Spleen (tissue), 11 donors: ENCODE results near the gene POLR2B. TPM values are rescaled to one million over a fixed set of nuclear protein-coding genes. Genes with fewer than 3 reads are reported as not detected.

Experiments
- DNase-seq: peaks from one replicate; pipeline ENCODE4 v3.0.0-alpha.2; 2020
- H3K27ac ChIP-seq, 8 donors: fragments of 200-600 bp; sonication (generic) in 7 of 8; 1 replicate in 4 of 8; 2 replicates in 4 of 8; pipeline versions ENCODE4 v1.5.0 to v1.8.0; 2016 to 2021; ENCODE audit warnings: inconsistent platforms in 4 of 8, mild to moderate bottlenecking in 4 of 8, moderate library complexity in 1 of 8
- H3K27me3 ChIP-seq, 7 donors: fragments of 200-600 bp; sonication (generic) in 6 of 7; replicated peaks in 1 of 7; 1 replicate in 4 of 7; 2 replicates in 3 of 7; pipeline versions ENCODE4 v1.5.0 to v1.8.0; 2016 to 2021; ENCODE audit warnings: inconsistent platforms in 3 of 7, mild to moderate bottlenecking in 1 of 7
- H3K36me3 ChIP-seq, 6 donors: fragments of 200-600 bp; sonication (generic) in 5 of 6; 1 replicate in 4 of 6; 2 replicates in 2 of 6; pipeline versions ENCODE4 v1.5.0 to v1.8.0; 2016 to 2021; ENCODE audit warnings: inconsistent platforms in 2 of 6
- H3K4me1 ChIP-seq, 6 donors: fragments of 200-600 bp; sonication (generic) in 5 of 6; 1 replicate in 3 of 6; 2 replicates in 3 of 6; pipeline versions ENCODE4 v1.5.0 to v1.8.0; 2016 to 2021; ENCODE audit warnings: inconsistent platforms in 3 of 6
- H3K4me3 ChIP-seq, 8 donors: fragments of 200-600 bp; sonication (generic) in 7 of 8; 1 replicate in 4 of 8; 2 replicates in 4 of 8; pipeline versions ENCODE4 v1.5.0 to v1.8.0; 2016 to 2021; ENCODE audit warnings: inconsistent platforms in 4 of 8, mild to moderate bottlenecking in 4 of 8, moderate library complexity in 2 of 8
- H3K9me3 ChIP-seq, 8 donors: fragments of 200-600 bp; sonication (generic) in 7 of 8; 1 replicate in 4 of 8; 2 replicates in 4 of 8; pipeline versions ENCODE4 v1.5.0 to v1.8.0; 2016 to 2021; ENCODE audit warnings: inconsistent platforms in 4 of 8
- POLR2A ChIP-seq, 3 donors: fragments of 450-650 bp; IDR thresholded peaks; one replicate each; pipeline ENCODE4 v1.5.1; 2017; ENCODE audit warnings: antibody characterized with exemption in 3 of 3, mild to moderate bottlenecking in 1 of 3
- POLR2AphosphoS5 ChIP-seq, 3 donors: sonication (generic); formaldehyde crosslinking; IDR thresholded peaks; one replicate each; pipeline ENCODE4 v1.5.1; 2017; ENCODE audit warnings: antibody characterized with exemption in 3 of 3
- WGBS, 5 donors: extraction: QIAGEN DNeasy Blood & Tissue Kit in 3 of 5; methylation state at CpG; one replicate each; pipeline versions ENCODE4 v1.1.5 to v1.1.7; 2013 to 2018; 5-methylcytosine and 5-hydroxymethylcytosine counted together
- intact Hi-C: fragments of 100-400 bp; cut with DNase I; formaldehyde crosslinking; loops from one replicate; pipeline ENCODE4 v1.15.0; 2023; ENCODE audit warnings: low total_unique reads
- polyA plus RNA-seq, 3 donors: library from polyadenylated mRNA; stranded (reverse); fragments of 200-250 nt; gene quantifications; one replicate each; pipeline ENCODE4 v1.2.1, GENCODE V29; 2013
- small RNA-seq, 4 donors: library from RNA; depleted of rRNA; stranded (forward); fragments of <200 nt; gene quantifications; one replicate each; pipeline ENCODE3, GENCODE V24; 2016
- total RNA-seq, 7 donors: library from RNA; depleted of rRNA in 3 of 7; stranded (reverse); fragments of >200 nt in 3 of 7; fragmentation: NEBNext Ultra II Directional in 4 of 7; extraction: Animal tissue kit (Norgen Biotek cat#: 25700) in 4 of 7; gene quantifications; one replicate each; pipeline versions ENCODE4 v1.1.0 to v1.2.1, GENCODE V29; 2016 to 2021
- TF ChIP-seq, protein P1 (sequence below), 11 experiments: fragments of 200-600 bp in 7 of 11; fragments of 450-650 bp in 4 of 11; sonication (generic) in 4 of 11; IDR thresholded peaks in 8 of 11; conservative IDR thresholded peaks in 3 of 11; 1 replicate in 7 of 11; 2 replicates in 4 of 11; pipeline versions ENCODE4 v1.4.0 to v1.8.0; 2016 to 2021; ENCODE audit warnings: antibody characterized with exemption in 11 of 11, inconsistent platforms in 4 of 11, mild to moderate bottlenecking in 1 of 11
- donor health status: healthy with polysubstance abuse.
- donor health status: DM: no; HTN: no; CAD: no; lungs with moderate emphysema.
- donor health status: DM: no; HTN: no; CAD: no.
- donor health status: Bipolar disorder and iron deficiency.
- donor health status: healthy.
- donor health status: DM: no; HTN: no; CAD: no.
- donor health status: DM: yes; HTN: yes; CAD: no.

Gene POLR2B
- total and polyA plus RNA-seq, 10 donors: 27.4 to 119 (median 94.4) TPM

DNA sequence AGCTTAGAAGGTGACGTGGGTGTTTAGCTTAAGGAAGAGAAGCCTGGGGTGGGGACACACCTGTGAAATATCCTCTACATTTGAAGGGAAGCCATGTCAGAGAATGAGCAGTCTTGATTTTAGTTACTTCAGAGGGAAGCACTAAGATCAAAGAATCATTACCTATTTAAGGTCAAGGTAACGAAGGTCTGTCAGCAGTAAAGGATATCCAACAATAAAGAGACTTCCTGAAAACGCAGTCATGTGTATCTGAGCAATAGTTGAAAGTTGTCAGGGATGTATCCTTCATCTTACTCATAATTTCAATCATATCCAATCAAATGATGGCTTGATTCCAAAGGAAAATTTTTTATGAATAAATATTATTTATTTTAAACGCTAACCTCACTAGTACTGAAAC, 98.0 kb downstream of the POLR2B start:
- no peak for DNase-seq
- intact Hi-C loops: no loop called here

GRCh38 chr4:57077550-57078343, 99.1 kb downstream of the POLR2B start:
- H3K27ac ChIP-seq: peak overlapping the region in 5 of 8 donors; percentile 17 to 55 (median 41)
- 77 to 88% (median 83%) methylated on average over 14 of the region's 14 CpGs for WGBS, 5 donors
- no peaks in the 10 kb centered on the region for H3K27me3 ChIP-seq
- intact Hi-C loops: no loop called here
- H3K4me3 ChIP-seq: no peak overlapping the region
- peaks cover 0 to 61% (median 29%) of the 10 kb centered on the region in 6 donors for H3K4me1 ChIP-seq
- TF ChIP-seq, protein P1, sequence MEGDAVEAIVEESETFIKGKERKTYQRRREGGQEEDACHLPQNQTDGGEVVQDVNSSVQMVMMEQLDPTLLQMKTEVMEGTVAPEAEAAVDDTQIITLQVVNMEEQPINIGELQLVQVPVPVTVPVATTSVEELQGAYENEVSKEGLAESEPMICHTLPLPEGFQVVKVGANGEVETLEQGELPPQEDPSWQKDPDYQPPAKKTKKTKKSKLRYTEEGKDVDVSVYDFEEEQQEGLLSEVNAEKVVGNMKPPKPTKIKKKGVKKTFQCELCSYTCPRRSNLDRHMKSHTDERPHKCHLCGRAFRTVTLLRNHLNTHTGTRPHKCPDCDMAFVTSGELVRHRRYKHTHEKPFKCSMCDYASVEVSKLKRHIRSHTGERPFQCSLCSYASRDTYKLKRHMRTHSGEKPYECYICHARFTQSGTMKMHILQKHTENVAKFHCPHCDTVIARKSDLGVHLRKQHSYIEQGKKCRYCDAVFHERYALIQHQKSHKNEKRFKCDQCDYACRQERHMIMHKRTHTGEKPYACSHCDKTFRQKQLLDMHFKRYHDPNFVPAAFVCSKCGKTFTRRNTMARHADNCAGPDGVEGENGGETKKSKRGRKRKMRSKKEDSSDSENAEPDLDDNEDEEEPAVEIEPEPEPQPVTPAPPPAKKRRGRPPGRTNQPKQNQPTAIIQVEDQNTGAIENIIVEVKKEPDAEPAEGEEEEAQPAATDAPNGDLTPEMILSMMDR (IDR thresholded peaks at IDR 0.05 in 8 of 11, conservative IDR thresholded peaks at IDR 0.05 in 3 of 11): no peak
- TF ChIP-seq POLR2AphosphoS5 (IDR thresholded peaks at IDR 0.05) (no peak), POLR2A (IDR thresholded peaks at IDR 0.05) (no peak)
- H3K9me3 ChIP-seq: no peaks in the 10 kb centered on the region
- DNase-seq: no peak
- peaks cover 0 to 6% (median 0%) of the 10 kb centered on the region in 6 donors for H3K36me3 ChIP-seq

More for the DNA sequence above, 98.0 kb downstream of the POLR2B start:
- TF ChIP-seq POLR2AphosphoS5 (IDR thresholded peaks at IDR 0.05) (no peak), POLR2A (IDR thresholded peaks at IDR 0.05) (no peak)
- TF ChIP-seq, protein P1 (IDR thresholded peaks at IDR 0.05 in 8 of 11, conservative IDR thresholded peaks at IDR 0.05 in 3 of 11): no peak
- H3K4me3 ChIP-seq: no peak overlapping the region
- peaks cover 0 to 6% (median 0%) of the 10 kb centered on the region in 6 donors for H3K36me3 ChIP-seq
- peak overlapping the region in 2 of 8 donors; percentile 22 to 28 for H3K27ac ChIP-seq
- 39 to 65% (median 49%) methylated on average over 4 of the region's 4 CpGs for WGBS, 5 donors
- no peaks in the 10 kb centered on the region for H3K27me3 ChIP-seq
- H3K4me1 ChIP-seq: peaks cover 0 to 52% (median 24%) of the 10 kb centered on the region in 6 donors
- no peaks in the 10 kb centered on the region for H3K9me3 ChIP-seq

DNA sequence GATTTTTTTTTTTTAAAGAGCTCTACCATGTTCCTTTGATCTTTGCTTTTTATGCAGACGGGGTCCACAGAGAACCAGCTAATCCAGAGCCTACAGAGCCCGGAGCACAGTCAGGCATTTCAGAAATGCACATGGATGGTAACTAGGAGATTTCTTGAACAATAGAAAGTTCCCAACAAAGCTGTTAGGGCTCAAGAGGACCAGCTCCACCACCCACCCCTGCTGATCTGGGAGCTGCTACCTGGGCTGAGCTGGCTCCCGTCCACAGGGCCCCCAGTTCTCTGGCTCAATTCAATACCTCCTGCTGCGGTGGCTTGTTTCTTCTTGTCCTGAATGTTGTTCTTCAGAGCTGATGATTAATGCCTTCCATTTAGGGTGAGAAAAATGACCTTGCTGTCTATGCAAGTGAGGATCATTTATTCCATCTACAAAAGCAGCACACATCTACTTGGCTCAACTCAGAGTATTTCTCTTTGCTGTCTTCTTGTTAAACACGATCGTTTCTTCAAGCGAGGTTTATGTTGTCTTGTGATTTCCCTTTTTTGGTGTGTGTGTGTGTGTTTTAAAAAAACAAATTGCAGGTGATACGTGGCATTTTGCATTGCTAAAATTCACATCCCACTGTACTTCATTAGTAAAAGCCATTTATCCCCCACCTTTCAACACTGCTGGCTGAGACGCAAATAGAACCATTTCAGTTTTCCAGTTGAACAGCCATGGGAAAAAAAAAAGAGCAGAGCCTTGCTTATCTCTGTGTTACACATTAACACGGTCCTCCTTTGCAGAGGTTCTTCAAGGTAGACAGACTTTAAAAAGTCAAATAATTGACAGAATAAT, 100.2 kb downstream of the POLR2B start:
- TF ChIP-seq POLR2AphosphoS5 (IDR thresholded peaks at IDR 0.05) (no peak), POLR2A (IDR thresholded peaks at IDR 0.05) (no peak)
- TF ChIP-seq, protein P1 (IDR thresholded peaks at IDR 0.05 in 8 of 11, conservative IDR thresholded peaks at IDR 0.05 in 3 of 11): no peak
- H3K9me3 ChIP-seq: no peaks in the 10 kb centered on the region
- intact Hi-C loops: no loop called here
- no peaks in the 10 kb centered on the region for H3K27me3 ChIP-seq
- H3K27ac ChIP-seq: peak overlapping the region in 4 of 8 donors; percentile 17 to 84 (median 51)
- H3K36me3 ChIP-seq: peaks cover 0 to 6% (median 0%) of the 10 kb centered on the region in 6 donors
- DNase-seq: no peak
- peaks cover 5 to 71% (median 36%) of the 10 kb centered on the region in 6 donors for H3K4me1 ChIP-seq
- H3K4me3 ChIP-seq: no peak overlapping the region
- WGBS, 5 donors: 64 to 76% (median 67%) methylated on average over 10 of the region's 10 CpGs

Small RNA genes lying within 50 kb of the gene (small RNA-seq; reads per million reads assigned to genes)
- gene RNU6-998P: 0 reads per million in 4 donors

Other genes with a start within 250 kb of the POLR2B start
- gene SPINK2, start 157.2 kb upstream of the POLR2B start, total RNA-seq: 1 to 10 TPM in 4 of 7 donors, under 1 TPM in 1, not detected in 2; 0.88 to 8.2 (median 1.1) TPM
- gene SPINK2, start 157.2 kb upstream of the POLR2B start, polyA plus RNA-seq: 1 to 10 TPM; 1.4 to 3.1 (median 2.3) TPM
- 10 to 100 TPM; 34.2 to 45.4 (median 40.8) TPM for gene REST, start 71.0 kb upstream of the POLR2B start, total RNA-seq
- 1 to 10 TPM; 3.6 to 6.0 (median 5.3) TPM for gene REST, start 71.0 kb upstream of the POLR2B start, polyA plus RNA-seq
- gene NOA1, start 1.3 kb upstream of the POLR2B start, total RNA-seq: 10 to 100 TPM; 12.2 to 21.4 (median 15.8) TPM
- 10 to 100 TPM in 1 of 3 donors, 1 to 10 TPM in 2; 7.4 to 11.4 (median 8.6) TPM for gene NOA1, start 1.3 kb upstream of the POLR2B start, polyA plus RNA-seq
- gene IGFBP7, start 131.5 kb downstream of the POLR2B start, total RNA-seq: 100 to 1,000 TPM; 450 to 947 (median 589) TPM
- gene IGFBP7, start 131.5 kb downstream of the POLR2B start, polyA plus RNA-seq: 100 to 1,000 TPM; 127 to 444 (median 249) TPM